Measurements from ENCODE around the gene NOS3.

GRCh38 chr7:151000897-151001495 lies 10.2 kb downstream of the NOS3 start:
- TF ChIP-seq EZH2 (IDR thresholded peaks at IDR 0.05; ENCODE audit: low read length, unreplicated experiment), result no peak
- no peak for TF ChIP-seq CTCF (conservative IDR thresholded peaks at IDR 0.05; ENCODE audit: low read depth, low read length)
- TF ChIP-seq EZH2phosphoT487 (IDR thresholded peaks at IDR 0.05; ENCODE audit: borderline replicate concordance, low read length), result no peak
